ENCODE data around the gene SIAH2. TPM values are rescaled to one million over a fixed set of nuclear protein-coding genes. Genes with fewer than 3 reads are reported as not detected.
"Not testable (repeated sequence)": the region's sequence is repeated elsewhere in the genome, so short reads cannot be mapped to it uniquely, and the experiment has no call there.

The SIAH2 gene
- total RNA-seq, 4 donors from 2014 or later = 24.8 to 102 (median 38.8) TPM

- no peak overlapping the region for H3K4me3 ChIP-seq
- H3K36me3 ChIP-seq = no peaks in the 10 kb centered on the region
- no peak overlapping the region for H3K27ac ChIP-seq
- H3K9me3 ChIP-seq = no peaks in the 10 kb centered on the region
- 79% methylated on average over 2 of the region's 2 CpGs; no CpG with 5 or more reads in 1 of the 2 donors for WGBS, 2 donors (ENCODE audit: low coverage in 1 of 2)
- in situ Hi-C loops (cut with MboI; ENCODE audit: low pct_ligation_motif_present in 1 of 4, low pct_unique_long_range_greater_than_20kb in 1 of 4, low sequenced_read_pairs in 3 of 4) = loop anchor here in 2 of 4 donors (10.0 to 25.0 kb wide), 2 partner anchors 340 to 348 kb away; no protein-coding TSS in a partner anchor
- intact Hi-C loops (cut with DNase I; ENCODE audit: low total_unique reads) = no loop called here
- peaks cover 0 to 10% (median 0%) of the 10 kb centered on the region in 4 donors for H3K4me1 ChIP-seq
- no peak for DNase-seq
- no peak for TF ChIP-seq POLR2AphosphoS5 (IDR thresholded peaks at IDR 0.05)
- no peak for TF ChIP-seq EP300 (IDR thresholded peaks at IDR 0.05; ENCODE audit: low read depth)
- TF ChIP-seq CTCF (IDR thresholded peaks at IDR 0.05) = no peak
- TF ChIP-seq POLR2A (IDR thresholded peaks at IDR 0.05) = no peak
- peaks cover 5% of the 10 kb centered on the region for H3K27me3 ChIP-seq
These were observed 34.2 kb upstream of the SIAH2 start for GRCh38 chr3:150797155-150797554.

- H3K27ac ChIP-seq; H3K36me3 ChIP-seq; H3K4me3 ChIP-seq; H3K27me3 ChIP-seq; H3K9me3 ChIP-seq; intact Hi-C loops (cut with DNase I; ENCODE audit: low total_unique reads); DNase-seq; H3K4me1 ChIP-seq: not testable (repeated sequence)
- in situ Hi-C loops (cut with MboI; ENCODE audit: low pct_ligation_motif_present in 1 of 4, low pct_unique_long_range_greater_than_20kb in 1 of 4, low sequenced_read_pairs in 3 of 4) = loop anchor here in 2 of 4 donors (10.0 to 25.0 kb wide), 2 partner anchors 341 to 348 kb away; no protein-coding TSS in a partner anchor
- 75 to 83% methylated on average over 2 of the region's 2 CpGs for WGBS, 2 donors (ENCODE audit: low coverage in 1 of 2)
These were observed 33.6 kb upstream of the SIAH2 start for GRCh38 chr3:150796527-150796926.

GRCh38 chr3:150793641-150794040 is 30.7 kb upstream of the SIAH2 start:
- DNase-seq = no peak
- intact Hi-C loops (cut with DNase I; ENCODE audit: low total_unique reads) = no loop called here
- WGBS, 2 donors (ENCODE audit: low coverage in 1 of 2) = 44 to 80% methylated on average over 1 to 4 of the region's 4 CpGs
- Histone ChIP-seq H3K27me3 (no peaks in the 10 kb centered on the region), H3K4me3 (no peak overlapping the region), H3K27ac (no peak overlapping the region), H3K9me3 (no peaks in the 10 kb centered on the region), H3K36me3 (no peaks in the 10 kb centered on the region), H3K4me1 (peaks cover 0 to 7% (median 0%) of the 10 kb centered on the region in 4 donors)
- TF ChIP-seq POLR2A (IDR thresholded peaks at IDR 0.05) (no peak), EP300 (IDR thresholded peaks at IDR 0.05; ENCODE audit: low read depth) (no peak), POLR2AphosphoS5 (IDR thresholded peaks at IDR 0.05) (no peak), CTCF (IDR thresholded peaks at IDR 0.05) (no peak)
- in situ Hi-C loops (cut with MboI; ENCODE audit: low pct_ligation_motif_present in 1 of 4, low pct_unique_long_range_greater_than_20kb in 1 of 4, low sequenced_read_pairs in 3 of 4) = loop anchor here in 2 of 4 donors (10.0 to 25.0 kb wide), 2 partner anchors 344 to 351 kb away; no protein-coding TSS in a partner anchor

GRCh38 chr3:150790629-150791028 is 27.7 kb upstream of the SIAH2 start:
- H3K27ac ChIP-seq = no peak overlapping the region
- intact Hi-C loops (cut with DNase I; ENCODE audit: low total_unique reads) (no loop called here), in situ Hi-C loops (cut with MboI; ENCODE audit: low pct_ligation_motif_present in 1 of 4, low pct_unique_long_range_greater_than_20kb in 1 of 4, low sequenced_read_pairs in 3 of 4) (loop anchor here in 2 of 4 donors (10.0 to 25.0 kb wide), 2 partner anchors 347 to 354 kb away; no protein-coding TSS in a partner anchor)

More at GRCh38 chr3:150790629-150791028, 27.7 kb upstream of the SIAH2 start:
- no peaks in the 10 kb centered on the region for H3K9me3 ChIP-seq
- H3K4me1 ChIP-seq = no peaks in the 10 kb centered on the region
- TF ChIP-seq EP300 (IDR thresholded peaks at IDR 0.05; ENCODE audit: low read depth) = no peak
- no peak for TF ChIP-seq POLR2A (IDR thresholded peaks at IDR 0.05)
- TF ChIP-seq POLR2AphosphoS5 (IDR thresholded peaks at IDR 0.05) = no peak
- TF ChIP-seq CTCF (IDR thresholded peaks at IDR 0.05) = no peak
- no peaks in the 10 kb centered on the region for H3K36me3 ChIP-seq
- no peak overlapping the region for H3K4me3 ChIP-seq
- no peak for DNase-seq
- peaks cover 7% of the 10 kb centered on the region for H3K27me3 ChIP-seq

Data from transverse colon (tissue), 4 donors.